COLO668 (cell line): Measurements from ENCODE around the gene ADAM12.
"Not testable (repeated sequence)": the region's sequence is repeated elsewhere in the genome, so short reads cannot be mapped to it uniquely, and the experiment has no call there.

Source experiments
- DNase-seq: peaks from one replicate; lab custom pipeline; 2025; ENCODE audit not compliant: unreplicated experiment; lab: John Stamatoyannopoulos, UW

Gene ADAM12

DNA sequence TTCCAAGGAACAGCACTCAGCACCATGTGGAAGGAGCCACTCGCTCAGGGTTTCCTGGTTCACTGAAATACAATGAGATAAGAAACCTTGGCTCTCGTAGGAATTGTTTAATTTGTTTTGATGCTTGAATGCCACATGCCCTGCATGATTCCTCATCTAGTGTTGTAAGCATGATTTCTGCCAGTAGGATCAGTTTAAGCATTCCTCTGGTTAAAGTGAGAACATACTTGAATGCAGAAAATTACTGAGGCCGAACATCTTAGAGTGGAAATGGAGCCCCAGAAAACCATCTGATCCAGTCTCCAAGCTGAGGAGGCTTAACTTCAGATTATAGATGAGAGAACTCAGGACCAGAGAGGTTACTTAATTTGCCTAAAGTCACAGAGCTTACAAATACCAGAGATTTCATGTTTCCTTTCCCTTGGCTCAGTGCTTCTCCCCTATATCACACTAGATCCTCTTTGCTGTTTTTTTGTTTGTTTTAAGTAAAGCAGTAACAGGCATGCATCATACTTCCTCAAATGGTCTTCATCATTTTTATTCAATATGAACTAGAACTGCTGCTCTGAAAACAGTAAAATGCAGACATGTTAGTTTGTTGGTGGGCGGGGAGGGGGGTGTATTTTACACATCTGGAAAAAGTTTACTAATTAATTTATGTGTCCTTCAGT is 125.1 kb downstream of the ADAM12 start:
- no peak for DNase-seq

- DNase-seq = no peak
Measured at GRCh38 chr10:126262233-126262838, 125.9 kb downstream of the ADAM12 start.

DNA sequence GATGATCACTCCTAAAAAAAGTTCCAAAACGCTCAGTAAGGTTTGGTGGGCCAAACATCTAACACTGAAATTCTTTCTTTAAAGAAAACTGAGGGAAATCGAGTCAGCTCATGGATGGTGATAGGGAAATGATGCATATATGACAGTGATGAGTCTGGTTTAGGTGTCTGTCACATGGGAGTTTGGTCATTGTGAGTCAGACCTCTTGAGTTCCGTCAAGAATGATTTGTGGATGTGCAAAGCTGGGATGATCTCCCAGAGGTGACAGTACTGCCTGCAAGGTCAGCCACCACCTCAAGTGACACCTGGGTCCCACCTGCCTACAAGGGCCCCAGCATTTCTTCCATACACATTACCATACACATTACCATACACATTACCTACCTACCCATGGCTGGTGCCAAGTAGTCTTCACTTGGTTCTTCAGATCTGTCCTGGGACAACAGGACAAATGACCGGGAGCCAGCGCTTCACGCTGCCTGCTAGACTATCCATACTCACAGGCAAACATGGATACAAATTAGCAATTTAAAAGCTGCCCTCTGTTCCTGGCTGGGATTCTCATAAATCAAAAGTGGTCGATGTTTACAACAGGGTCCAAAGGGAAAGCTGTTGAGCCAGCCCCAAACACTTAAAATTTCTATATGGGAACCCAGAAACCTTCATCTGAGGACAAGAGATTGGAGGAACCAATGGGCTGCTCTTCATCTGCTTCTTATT is 128.4 kb downstream of the ADAM12 start:
- DNase-seq = no peak

DNA sequence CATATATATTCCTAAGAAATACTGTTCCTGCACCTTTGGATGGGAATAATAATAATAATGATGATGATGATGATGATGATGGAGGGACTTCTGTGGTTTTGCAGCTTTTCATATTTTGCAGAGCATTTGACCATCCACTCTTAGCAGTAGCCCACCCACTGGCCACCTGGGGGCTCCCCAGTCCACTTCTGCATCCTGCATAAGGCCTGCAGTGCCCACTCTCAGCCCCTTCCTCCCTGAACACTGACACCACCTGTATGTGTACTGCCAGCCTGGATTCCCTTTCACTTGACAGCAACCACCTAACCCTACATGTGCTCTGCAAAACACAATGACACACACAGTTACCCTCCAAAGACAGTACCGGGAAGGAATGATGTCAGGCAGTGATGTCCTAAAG is 131.4 kb downstream of the ADAM12 start:
- DNase-seq = no peak

DNA sequence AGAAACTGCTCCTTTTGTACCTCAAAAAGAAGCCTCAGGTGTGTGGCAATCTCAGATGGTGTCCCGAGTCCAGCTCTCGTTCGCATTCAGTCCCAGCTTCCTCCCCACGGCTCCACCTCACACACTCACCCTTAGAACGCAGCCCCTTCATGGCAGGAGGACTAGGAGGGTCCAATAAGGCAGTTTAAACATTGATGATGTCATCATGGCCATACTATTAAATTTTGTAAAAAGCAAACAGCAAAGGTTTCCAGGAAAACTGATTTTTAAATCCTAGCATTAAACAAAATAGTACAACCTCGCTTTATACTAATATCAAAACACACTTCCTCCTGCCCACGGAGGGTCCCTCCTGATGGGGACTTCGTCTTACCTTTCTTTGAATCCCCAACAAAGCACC is 133.0 kb downstream of the ADAM12 start:
- no peak for DNase-seq

GRCh38 chr10:126253611-126253998 is 134.7 kb downstream of the ADAM12 start:
- DNase-seq = no peak

DNA sequence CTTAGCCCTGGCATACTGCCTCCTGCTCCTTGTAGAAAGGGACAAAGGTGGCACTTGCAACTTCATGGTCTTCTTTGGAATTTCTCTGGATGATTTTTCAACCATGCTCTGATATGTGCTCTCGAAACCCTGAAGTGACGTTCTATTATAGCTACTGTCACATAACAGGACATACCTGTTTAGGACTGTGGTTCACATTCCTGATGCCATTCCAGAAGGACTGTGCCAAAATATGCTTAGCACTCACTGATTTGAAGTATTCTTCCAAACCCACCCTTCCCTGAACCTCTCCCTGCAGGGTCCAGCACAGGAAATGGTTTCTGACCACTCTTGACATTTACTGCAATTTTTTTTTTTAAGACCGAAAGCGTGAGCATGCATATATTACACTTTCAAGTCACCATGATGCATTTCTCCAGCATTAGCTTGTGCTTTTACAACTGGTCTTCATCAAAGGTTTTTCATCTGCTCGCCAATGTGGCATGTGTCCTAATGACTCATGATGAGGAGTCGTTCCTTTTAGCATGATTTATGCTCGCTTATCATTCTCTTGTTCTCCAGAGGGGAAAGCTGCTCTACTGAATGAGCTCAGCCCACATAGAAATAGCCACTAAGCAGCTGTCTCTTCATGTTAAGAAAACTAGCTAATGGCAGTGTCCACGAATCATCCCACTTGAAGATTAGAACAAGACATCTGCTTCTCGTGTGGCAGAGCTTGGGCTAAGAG is 135.2 kb downstream of the ADAM12 start:
- DNase-seq = no peak

- DNase-seq = no peak
Measured at GRCh38 chr10:126251778-126252407, 136.4 kb downstream of the ADAM12 start.

DNA sequence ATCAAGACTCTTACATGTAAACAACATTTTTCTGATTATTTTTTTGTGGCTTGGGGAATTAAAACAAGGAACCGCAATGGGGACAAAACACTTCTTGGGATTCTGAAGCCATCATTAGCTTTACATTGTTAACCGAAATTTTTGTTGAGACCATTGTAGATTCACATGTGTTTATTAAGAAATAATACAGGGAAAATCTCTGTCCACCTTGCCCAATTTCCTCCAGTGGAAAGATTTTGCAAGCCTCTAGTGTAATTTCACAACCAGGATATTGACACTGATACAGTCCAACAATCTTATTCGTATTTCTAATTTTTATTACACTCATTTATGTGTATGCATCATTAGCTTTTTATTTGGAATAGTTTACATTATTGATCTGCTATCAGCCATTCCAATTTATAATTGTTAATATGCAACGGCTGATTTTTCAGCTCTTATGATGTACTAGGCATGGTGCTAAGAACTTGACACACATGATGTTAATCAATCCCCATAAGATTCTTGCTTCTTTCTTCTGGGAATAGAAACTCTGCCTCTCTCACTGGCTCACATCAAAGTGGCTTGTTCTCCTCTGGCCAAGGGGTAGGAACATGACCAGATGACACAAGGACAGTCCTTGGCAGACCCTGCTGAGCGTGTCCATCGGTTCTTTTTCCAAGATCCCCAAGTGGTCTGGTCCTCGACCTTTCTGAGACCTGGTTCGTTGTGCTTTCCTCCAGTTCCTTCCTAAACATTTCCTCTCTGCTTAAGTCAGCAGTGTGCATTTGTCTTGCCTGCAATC is 137.6 kb downstream of the ADAM12 start:
- DNase-seq = no peak

GRCh38 chr10:126250045-126250444 is 138.2 kb downstream of the ADAM12 start:
- no peak for DNase-seq

DNA sequence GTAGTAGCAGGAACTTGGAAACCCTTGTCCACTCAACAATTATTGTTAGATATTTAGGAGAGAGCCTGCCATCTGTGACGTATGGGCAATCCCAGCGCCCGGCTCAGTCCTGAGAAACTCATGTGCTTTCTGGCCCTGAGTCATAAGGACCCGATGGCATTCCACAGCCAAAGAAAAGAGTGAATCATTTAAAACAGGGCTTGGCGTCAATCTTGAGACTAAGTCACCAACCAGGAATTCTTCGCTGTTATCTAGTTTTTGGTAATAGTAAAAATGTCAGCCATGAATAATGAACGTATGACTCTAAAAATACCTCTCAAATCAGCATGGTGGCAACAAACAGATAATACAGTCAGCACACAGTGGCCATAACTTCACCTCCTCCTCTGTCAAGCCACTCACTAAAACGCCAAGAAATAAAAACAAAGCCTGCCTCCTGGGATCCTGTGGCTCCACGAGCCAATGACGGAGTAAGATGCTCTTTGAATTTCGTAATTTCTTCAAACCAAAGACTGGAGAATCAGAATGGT is 140.8 kb downstream of the ADAM12 start:
- DNase-seq = no peak

DNA sequence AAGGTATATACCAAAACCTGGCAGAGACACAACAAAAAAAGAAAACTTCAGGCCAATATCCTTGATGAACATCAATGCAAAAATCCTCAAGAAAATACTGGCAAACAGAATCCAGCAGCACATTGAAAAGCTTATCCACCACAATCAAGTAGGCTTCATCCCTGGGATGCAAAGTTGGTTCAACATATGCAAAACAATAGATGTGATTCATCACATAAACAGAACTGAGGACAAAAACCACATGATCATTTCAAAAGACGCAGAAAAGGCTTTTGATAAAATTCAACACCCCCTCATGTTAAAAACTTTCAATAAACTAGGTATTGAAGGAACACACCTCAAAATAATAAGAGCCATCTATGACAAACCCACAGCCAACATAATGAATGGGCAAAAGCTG is 141.9 kb downstream of the ADAM12 start:
- DNase-seq = not testable (repeated sequence)

GRCh38 chr10:126245501-126245900 is 142.8 kb downstream of the ADAM12 start:
- DNase-seq = no peak

GRCh38 chr10:126243971-126244370 is 144.3 kb downstream of the ADAM12 start:
- no peak for DNase-seq

GRCh38 chr10:126243306-126243705 is 145.0 kb downstream of the ADAM12 start:
- no peak for DNase-seq

DNA sequence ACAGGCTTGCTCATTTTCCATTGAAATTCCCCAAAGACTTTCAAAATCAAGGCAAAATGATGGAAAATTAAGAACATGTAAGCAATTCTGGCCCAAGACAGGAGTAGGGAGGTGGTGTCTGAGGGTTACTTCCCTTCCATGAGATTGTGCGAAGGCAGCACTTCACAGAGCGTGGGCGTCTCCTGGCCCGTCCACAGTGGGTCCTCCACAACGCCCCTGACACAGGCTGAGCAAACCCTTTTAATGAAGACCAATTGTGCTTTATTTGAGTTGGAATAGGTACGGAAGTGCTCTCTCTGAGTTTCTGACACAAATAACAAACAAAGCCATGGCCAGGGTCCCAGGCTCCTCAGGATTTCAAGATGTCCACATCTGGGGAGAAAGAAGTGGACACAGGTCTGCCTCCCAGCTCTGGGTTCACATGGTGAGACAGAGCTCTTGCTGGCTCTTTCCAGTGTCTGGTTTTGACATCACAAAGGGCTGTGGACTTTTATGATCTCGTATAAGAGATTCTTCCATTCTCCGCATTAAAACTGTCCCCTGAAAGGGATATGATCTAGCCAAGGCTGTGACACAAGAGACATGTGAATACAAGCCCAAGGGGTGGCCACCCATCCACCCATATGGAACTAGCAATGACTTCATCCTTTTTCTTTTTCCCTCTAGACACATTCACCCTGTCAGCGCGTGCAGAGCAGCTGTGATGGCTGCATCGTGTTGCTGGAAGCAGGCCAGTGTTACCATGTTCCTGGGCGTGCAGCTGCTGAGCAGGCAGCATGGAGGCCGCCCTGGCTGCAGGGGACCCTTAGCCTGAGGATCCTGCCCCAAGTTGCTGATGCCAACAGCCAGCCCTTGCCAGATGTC is 145.6 kb downstream of the ADAM12 start:
- DNase-seq = no peak

- peak; percentile 33 for DNase-seq
Measured at GRCh38 chr10:126240483-126240882, 147.8 kb downstream of the ADAM12 start.

DNA sequence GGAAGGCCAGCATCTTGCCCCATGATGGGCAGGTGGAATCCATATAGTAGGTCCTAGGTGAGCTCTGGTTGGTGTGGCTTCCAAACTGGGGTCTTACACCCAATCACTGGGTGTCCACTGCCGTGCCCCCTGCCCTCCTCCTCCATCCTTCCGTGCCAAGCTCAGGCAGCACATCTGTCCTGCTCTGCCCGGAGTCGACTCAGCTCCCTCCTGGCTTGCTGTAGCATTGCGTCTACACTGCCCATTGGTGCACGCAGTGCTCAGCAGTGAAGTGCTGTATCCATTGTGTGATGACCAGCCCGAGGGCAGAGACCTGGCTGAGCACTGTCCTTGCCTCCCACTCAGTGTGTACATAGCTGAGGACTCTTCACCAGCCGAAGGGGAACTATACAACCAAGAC is 148.4 kb downstream of the ADAM12 start:
- DNase-seq = peak; percentile 3
